ENCODE results near the gene NHERF2. TPM values are rescaled to one million over a fixed set of nuclear protein-coding genes. Genes with fewer than 3 reads are reported as not detected.

The NHERF2 gene
- total and polyA plus RNA-seq, 2 of the 4 experiments (the other 2 are of a cell fraction), result 18.6 to 77.8 TPM

DNA sequence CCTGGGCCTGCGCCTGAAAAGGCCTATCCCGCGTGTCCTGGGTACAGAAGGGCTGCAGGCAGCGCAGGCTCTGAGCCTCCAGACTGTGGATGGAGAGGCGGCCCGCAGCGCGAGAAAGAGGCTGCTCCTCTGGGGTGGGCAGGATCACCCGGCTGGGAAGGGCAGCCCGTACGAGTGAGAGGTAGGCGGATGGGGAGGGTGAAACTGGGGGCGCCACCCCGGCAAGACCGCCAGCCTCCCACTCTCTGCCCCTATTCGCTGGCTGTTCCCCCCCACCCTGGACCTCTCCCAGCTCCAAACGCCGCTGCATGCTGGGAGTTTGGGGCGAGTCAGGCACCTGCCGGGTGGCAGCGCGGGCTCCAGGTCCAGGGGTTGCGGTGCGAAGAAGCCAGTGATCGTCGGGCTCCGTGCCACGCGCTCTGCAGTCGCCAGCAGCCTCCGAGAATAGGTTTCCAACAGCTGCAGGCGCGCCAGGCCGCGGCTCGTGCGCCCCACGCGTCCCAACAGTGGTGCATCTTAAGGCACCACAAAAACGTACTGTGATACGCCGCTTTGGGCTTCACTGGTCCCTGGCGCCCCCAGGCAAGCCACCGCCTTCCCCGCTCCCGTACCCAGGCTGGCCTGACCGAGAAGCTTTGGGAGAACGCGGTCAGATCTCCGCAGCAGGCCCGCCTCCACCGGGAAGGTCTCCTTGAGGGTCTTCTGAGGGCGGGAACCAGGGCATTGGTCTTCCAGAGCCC lies 46.5 kb upstream of the NHERF2 start:
- ChIA-PET CTCF (interaction anchor here (1.3 kb wide), 1 partner anchor 24 kb away, joined by 3 read pairs; no protein-coding TSS in a partner anchor), POLR2A (ENCODE audit: unreplicated experiment) (no interaction called here)
- dilution Hi-C loops (cut with HindIII; ENCODE audit: low sequenced_read_pairs, unreplicated experiment) (no loop called here), in situ Hi-C loops (cut with MboI; ENCODE audit: low sequenced_read_pairs) (no loop called here), intact Hi-C loops (cut with micrococcal nuclease) (no loop called here)
- no peaks in the 10 kb centered on the region for H3K9me3 ChIP-seq (ENCODE audit: control insufficient read depth, insufficient read depth, low read length)
- peaks cover 3% of the 10 kb centered on the region for H3K9me1 ChIP-seq (ENCODE audit: insufficient read depth, low read length)
- no peak overlapping the region for H4K5ac ChIP-seq (ENCODE audit: low read depth, low read length)
- no peak overlapping the region for H2BK20ac ChIP-seq (ENCODE audit: low read depth, low read length)
- peaks cover 31% of the 10 kb centered on the region; the same call in 1 of the 2 replicates for H3K27me3 ChIP-seq (ENCODE audit: control insufficient read depth, insufficient read depth, low read length)
- peaks cover 39% of the 10 kb centered on the region for H3K36me3 ChIP-seq (ENCODE audit: control insufficient read depth, insufficient read depth, low read length)
- no peaks in the 10 kb centered on the region; the same call in none of the 2 replicates for H4K20me1 ChIP-seq (ENCODE audit: insufficient read depth, low read length)
- H2AFZ ChIP-seq (replicated peaks; ENCODE audit: low read length, poor library complexity), result no peak overlapping the region
- H2AK9ac ChIP-seq (replicated peaks; ENCODE audit: low read depth, low read length, poor library complexity), result peak overlapping the region; percentile 65
- no peak overlapping the region for H3K23ac ChIP-seq (ENCODE audit: low read depth, low read length)
- no peak overlapping the region for H2BK15ac ChIP-seq (ENCODE audit: low read depth, low read length)
- no peak overlapping the region for H3K9ac ChIP-seq (ENCODE audit: low read depth, low read length)
- H3K14ac ChIP-seq (replicated peaks; ENCODE audit: low read depth, low read length), result no peak overlapping the region
- TF ChIP-seq, protein P1, sequence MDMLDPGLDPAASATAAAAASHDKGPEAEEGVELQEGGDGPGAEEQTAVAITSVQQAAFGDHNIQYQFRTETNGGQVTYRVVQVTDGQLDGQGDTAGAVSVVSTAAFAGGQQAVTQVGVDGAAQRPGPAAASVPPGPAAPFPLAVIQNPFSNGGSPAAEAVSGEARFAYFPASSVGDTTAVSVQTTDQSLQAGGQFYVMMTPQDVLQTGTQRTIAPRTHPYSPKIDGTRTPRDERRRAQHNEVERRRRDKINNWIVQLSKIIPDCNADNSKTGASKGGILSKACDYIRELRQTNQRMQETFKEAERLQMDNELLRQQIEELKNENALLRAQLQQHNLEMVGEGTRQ (IDR thresholded peaks at IDR 0.05; ENCODE audit: low read depth, low read length), result no peak
- no peak for TF ChIP-seq CEBPB (IDR thresholded peaks at IDR 0.05; ENCODE audit: low read depth, low read length)
- TF ChIP-seq RCOR1 (IDR thresholded peaks at IDR 0.05; ENCODE audit: insufficient replicate concordance, low read length), result no peak
- TF ChIP-seq NFE2L2 (IDR thresholded peaks at IDR 0.05; ENCODE audit: low read depth, low read length), result no peak
- TF ChIP-seq RFX5 (IDR thresholded peaks at IDR 0.05; ENCODE audit: low read depth, low read length), result no peak
- no peak for TF ChIP-seq RAD21 (IDR thresholded peaks at IDR 0.05; ENCODE audit: low read length)
- ATAC-seq (ENCODE audit: low read depth) (no peak), DNase-seq (no peak)
- H2BK5ac ChIP-seq (ENCODE audit: low read depth, low read length, poor library complexity, severe bottlenecking), result no peak overlapping the region
- no peak overlapping the region for H3K4me3 ChIP-seq (ENCODE audit: insufficient read depth, low read depth, low read length)
- 15% methylated on average over 35 of the region's 53 CpGs; no CpG with 5 or more reads in 1 of the 2 experiments for WGBS, 2 experiments (ENCODE audit: extremely low coverage in 2 of 2, insufficient read length in 1 of 2)
- H4K91ac ChIP-seq (ENCODE audit: insufficient read depth, low read depth, low read length), result no peak overlapping the region
- peaks cover 4% of the 10 kb centered on the region for H3K4me1 ChIP-seq (ENCODE audit: control insufficient read depth, insufficient read depth, low read length)
- H2BK120ac ChIP-seq (ENCODE audit: low read depth, low read length), result no peak overlapping the region
- H3K18ac ChIP-seq (ENCODE audit: low read depth, low read length), result no peak overlapping the region
- no peak overlapping the region for H3K56ac ChIP-seq (ENCODE audit: extremely low read depth, insufficient read depth, low read length)
- no peak overlapping the region for H2AK5ac ChIP-seq (ENCODE audit: low read depth, low read length)
- peaks cover 7 to 8% of the 10 kb centered on the region in 2 experiments for H3K79me1 ChIP-seq (ENCODE audit: low read depth in 1 of 2, low read length in 2 of 2)
- no TSS peak for BruUV-seq (replicated peaks)
- H4K8ac ChIP-seq (ENCODE audit: low read depth in 2 of 2, low read length in 2 of 2), result no peak overlapping the region
- no peak overlapping the region for H3K4me2 ChIP-seq (ENCODE audit: low read depth, low read length)
- H3K27ac ChIP-seq (ENCODE audit: insufficient read depth, low read length), result no peak overlapping the region
- no peak overlapping the region for H3K4ac ChIP-seq (ENCODE audit: low read depth, low read length)
